GM04504 (cell line): ENCODE measurements around the gene PRDX2.

Experiments used
- DNase-seq: peaks from one replicate; pipeline ENCODE4 v3.0.0-alpha.2; 2012; ENCODE audit warnings: low read depth

Gene PRDX2

DNA sequence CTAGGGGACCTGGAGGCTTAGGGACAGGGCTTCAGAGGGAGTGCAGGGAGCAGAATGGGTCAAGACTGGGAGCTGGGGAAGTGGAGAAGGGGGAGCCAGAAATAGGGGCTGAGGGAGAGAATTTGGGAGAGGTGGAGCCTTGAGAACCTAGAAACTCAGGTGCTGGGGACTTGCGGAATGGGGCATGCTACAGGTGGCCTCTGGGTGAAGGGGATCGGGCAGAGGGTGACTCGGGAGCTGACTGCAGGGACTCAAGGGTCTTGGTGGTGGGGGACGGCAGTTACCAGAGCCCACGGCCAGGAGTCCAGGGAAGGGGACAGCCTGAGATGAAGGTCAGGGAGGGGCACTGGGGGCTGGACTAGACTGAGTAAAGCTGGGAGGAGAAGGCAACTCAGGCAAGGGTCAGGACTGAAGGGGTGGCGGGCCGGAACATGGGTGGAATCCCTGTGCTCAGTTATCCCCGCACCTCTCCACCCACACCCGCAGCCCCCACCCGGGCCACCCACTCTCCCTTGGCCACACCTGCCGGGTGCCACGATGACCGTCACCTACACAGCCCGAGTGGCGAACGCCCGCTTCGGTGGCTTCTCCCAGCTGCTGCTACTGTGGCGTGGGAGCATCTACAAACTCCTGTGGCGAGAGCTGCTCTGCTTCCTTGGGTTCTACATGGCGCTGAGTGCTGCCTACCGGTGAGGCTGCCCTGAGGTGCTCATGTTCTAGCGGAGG, 49.4 kb downstream of the PRDX2 start:
- no peak for DNase-seq

DNA sequence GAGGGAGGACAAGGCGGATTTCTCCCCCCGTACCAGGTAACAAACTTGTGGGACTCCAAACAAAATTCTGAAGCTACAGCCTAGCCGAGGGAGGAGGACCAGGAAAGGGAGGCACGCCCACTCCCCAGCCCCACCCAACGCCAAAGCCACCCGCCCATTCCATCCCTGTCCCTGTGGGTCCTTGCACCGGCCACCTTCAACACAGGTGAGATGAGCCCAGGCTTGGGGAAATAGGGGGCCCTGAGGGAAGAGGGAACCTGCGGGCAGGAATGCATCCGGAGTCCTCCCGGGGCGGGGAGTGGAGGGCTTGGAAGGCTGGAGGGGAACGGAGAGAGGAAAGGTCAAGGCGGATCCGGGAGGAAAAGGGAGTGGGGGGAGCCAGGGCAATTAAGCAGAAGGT, 50.0 kb downstream of the PRDX2 start, which contains the start of gene BEST2:
BEST2 (plus strand) TSS at position 157 of the 400 bp plus-strand sequence. CDS start 802 bp downstream, outside the sequence.
- no peak for DNase-seq

DNA sequence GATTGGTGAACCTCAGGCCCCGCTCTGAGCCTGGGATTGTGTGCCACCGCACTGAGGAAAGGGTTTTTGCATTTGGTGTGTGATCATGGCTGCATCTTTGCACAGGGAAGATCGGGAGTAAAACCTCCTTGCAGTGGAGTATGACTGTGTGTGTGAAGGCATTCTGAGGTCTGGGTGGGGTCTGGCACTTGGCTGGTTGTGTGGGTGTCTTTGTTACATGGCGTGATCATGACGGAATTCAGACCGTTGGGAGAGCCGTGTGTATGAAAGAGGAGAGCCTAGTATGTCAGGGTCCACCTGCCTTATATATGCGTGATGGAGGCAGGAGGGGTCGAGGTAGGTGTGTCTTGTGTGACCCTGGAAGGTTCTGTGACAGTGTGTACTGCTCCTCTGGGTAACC, 50.7 kb downstream of the PRDX2 start:
- DNase-seq: no peak

DNA sequence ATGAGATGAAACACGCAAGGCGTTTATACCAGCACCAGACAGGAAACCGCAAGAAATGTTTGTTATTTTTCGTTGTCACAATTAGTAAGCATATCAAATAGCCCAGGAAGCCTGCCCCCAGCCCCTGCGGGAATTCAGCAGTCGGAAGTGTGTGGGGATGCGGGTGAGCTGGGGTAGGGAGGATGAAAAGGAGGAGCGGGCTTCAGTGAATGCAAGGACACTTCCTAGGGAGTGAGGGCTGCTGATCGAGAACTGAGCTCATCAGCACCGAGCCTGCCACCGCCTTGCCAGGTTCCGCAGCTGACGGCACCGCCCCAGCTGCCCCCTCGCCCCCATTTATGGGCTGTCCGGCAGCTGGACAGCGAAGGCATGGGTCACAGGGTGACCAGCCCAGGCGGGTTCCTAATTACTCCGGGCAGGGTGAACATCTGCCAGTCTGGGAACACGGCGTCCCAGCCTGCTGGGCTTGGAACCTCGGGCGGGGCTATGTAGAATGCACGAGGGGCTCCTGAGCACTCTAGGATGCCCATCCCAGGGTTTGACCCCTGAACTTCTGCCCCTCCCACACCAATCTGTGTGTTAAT, 51.6 kb downstream of the PRDX2 start:
- no peak for DNase-seq

DNA sequence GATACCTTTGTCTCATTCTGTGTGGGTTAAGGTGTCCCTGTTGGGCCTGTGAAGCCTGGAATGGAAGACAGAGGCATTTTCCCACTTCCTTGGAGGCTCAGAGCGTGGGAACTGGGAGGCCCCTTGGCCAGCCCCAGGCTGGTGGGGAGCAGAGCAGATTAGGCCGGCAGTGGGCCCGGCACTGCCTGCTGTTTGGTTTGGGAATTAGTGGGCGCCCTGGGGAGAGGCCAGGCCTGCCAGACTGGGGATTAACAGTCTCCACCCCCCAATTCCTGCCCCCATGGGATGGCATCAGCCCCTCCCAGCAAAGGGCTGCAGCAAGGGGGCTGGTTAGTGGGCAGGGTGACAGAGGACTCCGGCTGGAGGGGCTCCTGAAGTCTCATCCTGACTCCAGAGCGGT, 53.1 kb downstream of the PRDX2 start:
- DNase-seq: no peak
